HL-60 (cell line): Measurements from ENCODE around the gene LGI2.
A peak's percentile ranks its signal among the peaks of the same experiment; 100 is the strongest.

ENCODE experiments used
- DNase-seq, 2 experiments: peaks; one replicate each; pipeline ENCODE4 v3.0.0-alpha.2; 2010 to 2020; ENCODE audit warnings: low read depth in 1 of 2, low spot score in 1 of 2
- H3K27ac ChIP-seq: fragments of 250-450 bp; sonication (Bioruptor Pico); replicated peaks from 2 replicates; pipeline ENCODE4 v1.5.1; 2020; ENCODE audit warnings: mild to moderate bottlenecking, moderate library complexity
- H3K27me3 ChIP-seq: fragments of 250-450 bp; sonication (Bioruptor Pico); 2 replicates; pipeline ENCODE4 v1.5.1; 2021; ENCODE audit warnings: mild to moderate bottlenecking, moderate library complexity; ENCODE audit not compliant: insufficient read depth, poor library complexity, severe bottlenecking
- H3K4me3 ChIP-seq: replicated peaks from 2 replicates; pipeline ENCODE4 v1.5.1; 2011; ENCODE audit warnings: mild to moderate bottlenecking, control low read depth, low read length; ENCODE audit not compliant: insufficient read depth
- CTCF ChIP-seq: IDR thresholded peaks from one replicate; pipeline ENCODE4 v1.5.1; 2011; ENCODE audit warnings: low read length, control low read depth, inconsistent platforms; ENCODE audit not compliant: insufficient read depth
- GABPA ChIP-seq: IDR thresholded peaks from 2 replicates; pipeline ENCODE4 v1.6.1; 2012; ENCODE audit warnings: low read depth
- POLR2AphosphoS5 ChIP-seq: IDR thresholded peaks from 2 replicates; pipeline ENCODE4 v1.6.1; 2012; ENCODE audit warnings: low read depth
- REST ChIP-seq: IDR thresholded peaks from 2 replicates; pipeline ENCODE4 v1.6.1; 2012; ENCODE audit warnings: low read depth; ENCODE audit not compliant: insufficient replicate concordance
- SPI1 ChIP-seq: IDR thresholded peaks from 2 replicates; pipeline ENCODE4 v1.6.1; 2012; ENCODE audit warnings: low read depth, mild to moderate bottlenecking, borderline replicate concordance

Gene LGI2

GRCh38 chr4:25011135-25011866, 19.4 kb downstream of the LGI2 start:
- no peak overlapping the region for H3K27ac ChIP-seq

GRCh38 chr4:25007598-25007997, 23.1 kb downstream of the LGI2 start:
- Histone ChIP-seq H3K4me3 (no peak overlapping the region), H3K27me3 (no peaks in the 10 kb centered on the region), H3K27ac (no peak overlapping the region)
- peak; percentile 21 for TF ChIP-seq SPI1
- TF ChIP-seq CTCF = no peak
- no peak for DNase-seq

More at GRCh38 chr4:25011135-25011866, 19.4 kb downstream of the LGI2 start:
- no peak for DNase-seq
- H3K27me3 ChIP-seq = no peaks in the 10 kb centered on the region
- H3K4me3 ChIP-seq = no peak overlapping the region
- TF ChIP-seq POLR2AphosphoS5 (no peak), REST (no peak), GABPA (no peak), SPI1 (peak; percentile 27; the same call in 1 of the 2 replicates), CTCF (no peak)

- no peak for DNase-seq
- Histone ChIP-seq H3K4me3 (no peak overlapping the region), H3K27ac (no peak overlapping the region), H3K27me3 (no peaks in the 10 kb centered on the region)
- no peak for TF ChIP-seq SPI1
- TF ChIP-seq REST = no peak
- TF ChIP-seq POLR2AphosphoS5 = no peak
- TF ChIP-seq CTCF = no peak
Measured at GRCh38 chr4:25002681-25003080, 28.1 kb downstream of the LGI2 start.

- Histone ChIP-seq H3K27ac (no peak overlapping the region), H3K27me3 (no peaks in the 10 kb centered on the region), H3K4me3 (no peak overlapping the region)
- TF ChIP-seq SPI1 = no peak
- no peak for TF ChIP-seq CTCF
- no peak for TF ChIP-seq POLR2AphosphoS5
- no peak for TF ChIP-seq GABPA
- TF ChIP-seq REST = no peak
- DNase-seq = peak in 1 of 2 experiments; percentile 16
Measured at GRCh38 chr4:25001509-25001908, 29.2 kb downstream of the LGI2 start.
